H1 (cell line): ENCODE measurements around the gene NFATC1. TPM values are rescaled to one million over a fixed set of nuclear protein-coding genes. Genes with fewer than 3 reads are reported as not detected.

ENCODE experiments used
- ASH2L ChIP-seq: fragments of 200-600, 300-600 bp; sonication (generic); IDR thresholded peaks from one replicate; pipeline ENCODE4 v1.7.1; 2017; ENCODE audit warnings: low read length
- KDM1A ChIP-seq: fragments of 200-600, 300-600 bp; sonication (generic); IDR thresholded peaks from 2 replicates; pipeline ENCODE4 v1.7.1; 2016; ENCODE audit warnings: mild to moderate bottlenecking, low read length, borderline replicate concordance
- POU5F1 ChIP-seq: IDR thresholded peaks from 2 replicates; pipeline ENCODE4 v1.6.1; 2011; ENCODE audit warnings: low read depth, mild to moderate bottlenecking, low read length, moderate library complexity
- RBBP5 ChIP-seq: IDR thresholded peaks from 2 replicates; pipeline ENCODE4 v1.7.1; 2012; ENCODE audit warnings: low read depth, mild to moderate bottlenecking, inconsistent platforms, low read length, moderate library complexity, borderline replicate concordance
- SIN3A ChIP-seq, 2 experiments: IDR thresholded peaks in 1 of 2; conservative IDR thresholded peaks in 1 of 2; 2 replicates each; pipeline ENCODE4 v1.6.1; 2011 to 2012; ENCODE audit warnings: low read length in 2 of 2, improper control_type of control experiment in 1 of 2, low read depth in 1 of 2, mild to moderate bottlenecking in 1 of 2
- SRF ChIP-seq: IDR thresholded peaks from 2 replicates; pipeline ENCODE4 v1.6.1; 2011; ENCODE audit warnings: mild to moderate bottlenecking, low read depth, low read length, moderate library complexity
- polyA plus RNA-seq, 7 experiments: library from polyadenylated mRNA; depleted of rRNA in 3 of 7; stranded (reverse) in 5 of 7; unstranded in 2 of 7; fragments of >200 nt in 5 of 7; fragments of 200-250 nt in 2 of 7; gene quantifications; 1 replicate in 5 of 7; 2 replicates in 1 of 7; 4 replicates in 1 of 7; pipeline versions ENCODE4 v1.2.1 to v1.2.3, GENCODE V29; 2011 to 2013; ENCODE audit warnings: missing spikeins in 2 of 7, mixed read lengths in 2 of 7
- total RNA-seq: library from RNA; stranded (reverse); fragmentation: NEBNext Ultra II Directional; extraction: Animal tissue kit (Norgen Biotek cat#: 25700); gene quantifications from 2 replicates; pipeline ENCODE4 v1.2.1, GENCODE V29; 2021
- TF ChIP-seq, protein P1 (sequence below): fragments of 300-600 bp; sonication (generic); IDR thresholded peaks from 2 replicates; pipeline ENCODE4 v1.7.1; 2012; ENCODE audit warnings: low read length, moderate library complexity, mild to moderate bottlenecking, inconsistent platforms; ENCODE audit not compliant: insufficient replicate concordance
- TF ChIP-seq, protein P2 (sequence below): IDR thresholded peaks from 2 replicates; pipeline ENCODE4 v1.6.1; 2012; ENCODE audit warnings: inconsistent platforms

NFATC1 gene
- total and polyA plus RNA-seq, 2 of the 8 experiments (the other 6 are each of a cell fraction or from before 2014, with no cell fraction given): 2.0 to 6.6 TPM

DNA sequence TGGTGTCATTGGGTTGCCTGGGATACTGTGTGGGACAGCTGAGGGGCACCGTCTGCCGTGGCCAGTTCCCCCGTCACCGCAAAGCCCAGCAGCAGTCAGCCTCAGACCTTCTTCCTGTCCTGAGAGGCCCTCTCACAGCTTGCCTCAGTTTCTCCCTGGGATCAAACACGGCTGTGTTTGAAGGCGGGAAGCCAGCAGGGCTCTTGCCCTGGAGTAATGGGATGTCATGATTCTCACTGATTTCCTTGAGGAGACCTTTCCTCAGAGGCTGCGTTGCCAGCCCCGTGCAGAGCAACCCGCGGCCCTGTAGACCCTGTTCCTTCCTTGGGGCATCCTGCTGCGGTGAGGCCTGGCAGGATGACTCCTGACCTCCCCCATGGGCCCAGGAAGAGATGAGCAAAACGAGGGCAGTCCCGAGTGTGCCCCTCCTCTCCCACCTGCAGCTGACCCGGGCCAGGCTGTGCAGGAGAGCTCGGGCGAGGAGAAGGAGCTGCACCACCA lies 13.9 kb upstream of the NFATC1 start (continued):
- TF ChIP-seq, protein P1, sequence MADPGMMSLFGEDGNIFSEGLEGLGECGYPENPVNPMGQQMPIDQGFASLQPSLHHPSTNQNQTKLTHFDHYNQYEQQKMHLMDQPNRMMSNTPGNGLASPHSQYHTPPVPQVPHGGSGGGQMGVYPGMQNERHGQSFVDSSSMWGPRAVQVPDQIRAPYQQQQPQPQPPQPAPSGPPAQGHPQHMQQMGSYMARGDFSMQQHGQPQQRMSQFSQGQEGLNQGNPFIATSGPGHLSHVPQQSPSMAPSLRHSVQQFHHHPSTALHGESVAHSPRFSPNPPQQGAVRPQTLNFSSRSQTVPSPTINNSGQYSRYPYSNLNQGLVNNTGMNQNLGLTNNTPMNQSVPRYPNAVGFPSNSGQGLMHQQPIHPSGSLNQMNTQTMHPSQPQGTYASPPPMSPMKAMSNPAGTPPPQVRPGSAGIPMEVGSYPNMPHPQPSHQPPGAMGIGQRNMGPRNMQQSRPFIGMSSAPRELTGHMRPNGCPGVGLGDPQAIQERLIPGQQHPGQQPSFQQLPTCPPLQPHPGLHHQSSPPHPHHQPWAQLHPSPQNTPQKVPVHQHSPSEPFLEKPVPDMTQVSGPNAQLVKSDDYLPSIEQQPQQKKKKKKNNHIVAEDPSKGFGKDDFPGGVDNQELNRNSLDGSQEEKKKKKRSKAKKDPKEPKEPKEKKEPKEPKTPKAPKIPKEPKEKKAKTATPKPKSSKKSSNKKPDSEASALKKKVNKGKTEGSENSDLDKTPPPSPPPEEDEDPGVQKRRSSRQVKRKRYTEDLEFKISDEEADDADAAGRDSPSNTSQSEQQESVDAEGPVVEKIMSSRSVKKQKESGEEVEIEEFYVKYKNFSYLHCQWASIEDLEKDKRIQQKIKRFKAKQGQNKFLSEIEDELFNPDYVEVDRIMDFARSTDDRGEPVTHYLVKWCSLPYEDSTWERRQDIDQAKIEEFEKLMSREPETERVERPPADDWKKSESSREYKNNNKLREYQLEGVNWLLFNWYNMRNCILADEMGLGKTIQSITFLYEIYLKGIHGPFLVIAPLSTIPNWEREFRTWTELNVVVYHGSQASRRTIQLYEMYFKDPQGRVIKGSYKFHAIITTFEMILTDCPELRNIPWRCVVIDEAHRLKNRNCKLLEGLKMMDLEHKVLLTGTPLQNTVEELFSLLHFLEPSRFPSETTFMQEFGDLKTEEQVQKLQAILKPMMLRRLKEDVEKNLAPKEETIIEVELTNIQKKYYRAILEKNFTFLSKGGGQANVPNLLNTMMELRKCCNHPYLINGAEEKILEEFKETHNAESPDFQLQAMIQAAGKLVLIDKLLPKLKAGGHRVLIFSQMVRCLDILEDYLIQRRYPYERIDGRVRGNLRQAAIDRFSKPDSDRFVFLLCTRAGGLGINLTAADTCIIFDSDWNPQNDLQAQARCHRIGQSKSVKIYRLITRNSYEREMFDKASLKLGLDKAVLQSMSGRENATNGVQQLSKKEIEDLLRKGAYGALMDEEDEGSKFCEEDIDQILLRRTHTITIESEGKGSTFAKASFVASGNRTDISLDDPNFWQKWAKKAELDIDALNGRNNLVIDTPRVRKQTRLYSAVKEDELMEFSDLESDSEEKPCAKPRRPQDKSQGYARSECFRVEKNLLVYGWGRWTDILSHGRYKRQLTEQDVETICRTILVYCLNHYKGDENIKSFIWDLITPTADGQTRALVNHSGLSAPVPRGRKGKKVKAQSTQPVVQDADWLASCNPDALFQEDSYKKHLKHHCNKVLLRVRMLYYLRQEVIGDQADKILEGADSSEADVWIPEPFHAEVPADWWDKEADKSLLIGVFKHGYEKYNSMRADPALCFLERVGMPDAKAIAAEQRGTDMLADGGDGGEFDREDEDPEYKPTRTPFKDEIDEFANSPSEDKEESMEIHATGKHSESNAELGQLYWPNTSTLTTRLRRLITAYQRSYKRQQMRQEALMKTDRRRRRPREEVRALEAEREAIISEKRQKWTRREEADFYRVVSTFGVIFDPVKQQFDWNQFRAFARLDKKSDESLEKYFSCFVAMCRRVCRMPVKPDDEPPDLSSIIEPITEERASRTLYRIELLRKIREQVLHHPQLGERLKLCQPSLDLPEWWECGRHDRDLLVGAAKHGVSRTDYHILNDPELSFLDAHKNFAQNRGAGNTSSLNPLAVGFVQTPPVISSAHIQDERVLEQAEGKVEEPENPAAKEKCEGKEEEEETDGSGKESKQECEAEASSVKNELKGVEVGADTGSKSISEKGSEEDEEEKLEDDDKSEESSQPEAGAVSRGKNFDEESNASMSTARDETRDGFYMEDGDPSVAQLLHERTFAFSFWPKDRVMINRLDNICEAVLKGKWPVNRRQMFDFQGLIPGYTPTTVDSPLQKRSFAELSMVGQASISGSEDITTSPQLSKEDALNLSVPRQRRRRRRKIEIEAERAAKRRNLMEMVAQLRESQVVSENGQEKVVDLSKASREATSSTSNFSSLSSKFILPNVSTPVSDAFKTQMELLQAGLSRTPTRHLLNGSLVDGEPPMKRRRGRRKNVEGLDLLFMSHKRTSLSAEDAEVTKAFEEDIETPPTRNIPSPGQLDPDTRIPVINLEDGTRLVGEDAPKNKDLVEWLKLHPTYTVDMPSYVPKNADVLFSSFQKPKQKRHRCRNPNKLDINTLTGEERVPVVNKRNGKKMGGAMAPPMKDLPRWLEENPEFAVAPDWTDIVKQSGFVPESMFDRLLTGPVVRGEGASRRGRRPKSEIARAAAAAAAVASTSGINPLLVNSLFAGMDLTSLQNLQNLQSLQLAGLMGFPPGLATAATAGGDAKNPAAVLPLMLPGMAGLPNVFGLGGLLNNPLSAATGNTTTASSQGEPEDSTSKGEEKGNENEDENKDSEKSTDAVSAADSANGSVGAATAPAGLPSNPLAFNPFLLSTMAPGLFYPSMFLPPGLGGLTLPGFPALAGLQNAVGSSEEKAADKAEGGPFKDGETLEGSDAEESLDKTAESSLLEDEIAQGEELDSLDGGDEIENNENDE: no peak
- TF ChIP-seq RBBP5: no peak
- TF ChIP-seq SIN3A (conservative IDR thresholded peaks at IDR 0.05 in 1 of 2, IDR thresholded peaks at IDR 0.05 in 1 of 2; ENCODE audit: low read depth in 1 of 2, low read length in 2 of 2): no peak
- TF ChIP-seq, protein P2, sequence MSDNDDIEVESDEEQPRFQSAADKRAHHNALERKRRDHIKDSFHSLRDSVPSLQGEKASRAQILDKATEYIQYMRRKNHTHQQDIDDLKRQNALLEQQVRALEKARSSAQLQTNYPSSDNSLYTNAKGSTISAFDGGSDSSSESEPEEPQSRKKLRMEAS: no peak
- TF ChIP-seq ASH2L: no peak
- no peak for TF ChIP-seq SRF
- TF ChIP-seq POU5F1: no peak
- no peak for TF ChIP-seq KDM1A
